H9 (cell line): ENCODE data around the gene DCAF15. TPM values are rescaled to one million over a fixed set of nuclear protein-coding genes. Genes with fewer than 3 reads are reported as not detected.

Source experiments
- DNase-seq: peaks from one replicate; pipeline ENCODE4 v3.0.0-alpha.2; 2017
- H2AFZ ChIP-seq: one replicate; pipeline ENCODE4 v1.6.1; 2013; ENCODE audit warnings: mild to moderate bottlenecking, low read length, control low read depth, moderate library complexity
- H2AK5ac ChIP-seq: 2 replicates; pipeline ENCODE4 v1.6.1; 2013; ENCODE audit warnings: low read length, control low read depth, mixed read lengths; ENCODE audit not compliant: insufficient read length
- H2BK120ac ChIP-seq: one replicate; pipeline ENCODE4 v1.6.1; 2013; ENCODE audit warnings: low read depth, mild to moderate bottlenecking, low read length, control low read depth, inconsistent platforms; ENCODE audit not compliant: poor library complexity, severe bottlenecking
- H2BK12ac ChIP-seq: 2 replicates; pipeline ENCODE4 v1.6.1; 2013; ENCODE audit warnings: low read length, control low read depth, mixed read lengths, low read depth; ENCODE audit not compliant: insufficient read length
- H2BK15ac ChIP-seq: 2 replicates; pipeline ENCODE4 v1.6.1; 2013; ENCODE audit warnings: low read depth, low read length, control low read depth
- H2BK20ac ChIP-seq: one replicate; pipeline ENCODE4 v1.6.1; 2013; ENCODE audit warnings: low read depth, mild to moderate bottlenecking, low read length, control low read depth, inconsistent platforms; ENCODE audit not compliant: poor library complexity, severe bottlenecking
- H2BK5ac ChIP-seq: 2 replicates; pipeline ENCODE4 v1.6.1; 2013; ENCODE audit warnings: low read length, control low read depth, mixed read lengths; ENCODE audit not compliant: insufficient read length
- H3K14ac ChIP-seq: 2 replicates; pipeline ENCODE4 v1.6.1; 2013; ENCODE audit warnings: low read length, control low read depth; ENCODE audit not compliant: insufficient read depth
- H3K18ac ChIP-seq: 2 replicates; pipeline ENCODE4 v1.6.1; 2013; ENCODE audit warnings: low read depth, mild to moderate bottlenecking, mixed read lengths, low read length, control low read depth; ENCODE audit not compliant: insufficient read length
- H3K23ac ChIP-seq: 2 replicates; pipeline ENCODE4 v1.6.1; 2013; ENCODE audit warnings: low read length, control low read depth, mixed read lengths, low read depth; ENCODE audit not compliant: insufficient read length
- H3K23me2 ChIP-seq: 2 replicates; pipeline ENCODE4 v1.6.1; 2013; ENCODE audit warnings: low read depth, mild to moderate bottlenecking, mixed read lengths, low read length, control low read depth; ENCODE audit not compliant: insufficient read length, poor library complexity, severe bottlenecking
- H3K27ac ChIP-seq: 2 replicates; pipeline ENCODE4 v1.5.1; 2013; ENCODE audit warnings: low read length, control low read depth, mixed read lengths, low read depth; ENCODE audit not compliant: insufficient read length
- H3K27me3 ChIP-seq: 2 replicates; pipeline ENCODE4 v1.6.1; 2013; ENCODE audit warnings: low read length, control low read depth, inconsistent platforms; ENCODE audit not compliant: insufficient read depth
- H3K4ac ChIP-seq: 2 replicates; pipeline ENCODE4 v1.6.1; 2013; ENCODE audit warnings: low read depth, mild to moderate bottlenecking, control low read depth, inconsistent platforms, low read length, moderate library complexity
- H3K4me1 ChIP-seq: 2 replicates; pipeline ENCODE4 v1.6.1; 2013; ENCODE audit warnings: low read length, control low read depth, inconsistent platforms; ENCODE audit not compliant: insufficient read depth
- H3K4me2 ChIP-seq: 2 replicates; pipeline ENCODE4 v1.6.1; 2013; ENCODE audit warnings: low read length, control low read depth, mixed read lengths; ENCODE audit not compliant: insufficient read length, insufficient read depth
- H3K56ac ChIP-seq: 2 replicates; pipeline ENCODE4 v1.6.1; 2013; ENCODE audit warnings: low read depth, mild to moderate bottlenecking, mixed read lengths, low read length, control low read depth; ENCODE audit not compliant: insufficient read length
- H3K79me1 ChIP-seq: 2 replicates; pipeline ENCODE4 v1.6.1; 2013; ENCODE audit warnings: low read depth, mild to moderate bottlenecking, moderate library complexity, low read length, control low read depth, inconsistent platforms; ENCODE audit not compliant: insufficient read depth, poor library complexity, severe bottlenecking
- H3K79me2 ChIP-seq: 2 replicates; pipeline ENCODE4 v1.6.1; 2013; ENCODE audit warnings: low read length, control low read depth, inconsistent platforms; ENCODE audit not compliant: insufficient read depth
- H3K9ac ChIP-seq: 2 replicates; pipeline ENCODE4 v1.6.1; 2013; ENCODE audit warnings: low read length, control low read depth, mixed read lengths; ENCODE audit not compliant: insufficient read length; ENCODE audit errors: extremely low read depth
- H3K9me3 ChIP-seq: one replicate; pipeline ENCODE4 v1.6.1; 2013; ENCODE audit warnings: low read depth, low read length, inconsistent platforms; ENCODE audit not compliant: control insufficient read depth
- H3T11ph ChIP-seq: one replicate; pipeline ENCODE4 v1.6.1; 2013; ENCODE audit warnings: mild to moderate bottlenecking, low read length, control low read depth, inconsistent platforms
- H4K20me1 ChIP-seq: one replicate; pipeline ENCODE4 v1.6.1; 2013; ENCODE audit not compliant: control insufficient read depth, insufficient read length, insufficient read depth
- H4K5ac ChIP-seq: 2 replicates; pipeline ENCODE4 v1.6.1; 2013; ENCODE audit warnings: low read depth, mild to moderate bottlenecking, mixed read lengths, low read length, control low read depth; ENCODE audit not compliant: insufficient read length
- H4K8ac ChIP-seq: replicated peaks from 2 replicates; pipeline ENCODE4 v1.6.1; 2013; ENCODE audit warnings: low read length, control low read depth, mixed read lengths, low read depth; ENCODE audit not compliant: insufficient read length
- H4K91ac ChIP-seq: 2 replicates; pipeline ENCODE4 v1.6.1; 2013; ENCODE audit warnings: low read depth, mild to moderate bottlenecking, moderate library complexity, mixed read lengths, low read length, control low read depth; ENCODE audit not compliant: insufficient read length
- H3K27ac Mint-ChIP-seq, 3 experiments: 2 replicates in 2 of 3; 3 replicates in 1 of 3; pipeline ENCODE4 v1.8.0; 2020 to 2021; ENCODE audit warnings: mixed read lengths in 3 of 3, mild to moderate bottlenecking in 1 of 3, moderate library complexity in 1 of 3
- H3K27me3 Mint-ChIP-seq: 2 replicates; pipeline ENCODE4 v1.8.0; 2021; ENCODE audit warnings: low read depth, mild to moderate bottlenecking, moderate library complexity, mixed read lengths
- H3K36me3 Mint-ChIP-seq, 3 experiments: 2 replicates in 2 of 3; 3 replicates in 1 of 3; pipeline ENCODE4 v1.8.0; 2020 to 2021; ENCODE audit warnings: low read depth in 3 of 3, mixed read lengths in 3 of 3; ENCODE audit not compliant: insufficient read depth in 1 of 3
- H3K4me1 Mint-ChIP-seq, 2 experiments: 2 replicates each; pipeline ENCODE4 v1.8.0; 2020; ENCODE audit warnings: mixed read lengths in 2 of 2
- H3K4me3 Mint-ChIP-seq, 2 experiments: 2 replicates in 1 of 2; 3 replicates in 1 of 2; pipeline ENCODE4 v1.8.0; 2020 to 2021; ENCODE audit warnings: mild to moderate bottlenecking in 2 of 2, mixed read lengths in 2 of 2, moderate library complexity in 1 of 2
- H3K9me3 Mint-ChIP-seq, 2 experiments: 2 replicates in 1 of 2; 3 replicates in 1 of 2; pipeline ENCODE4 v1.8.0; 2020; ENCODE audit warnings: mild to moderate bottlenecking in 2 of 2, mixed read lengths in 2 of 2, moderate library complexity in 1 of 2
- CTCF ChIP-seq: fragments of 200-600 bp; sonication (generic); conservative IDR thresholded peaks from 3 replicates; pipeline ENCODE4 v1.8.0; 2021; ENCODE audit warnings: antibody characterized with exemption, mild to moderate bottlenecking
- WGBS: extraction: QIAGEN DNeasy Blood & Tissue Kit; methylation state at CpG from one replicate; pipeline ENCODE4 v1.1.7; 2013; ENCODE audit warnings: missing lambda C conversion rate, low lambda C conversion rate, mixed read lengths; ENCODE audit not compliant: insufficient read length; ENCODE audit errors: extremely low coverage; 5-methylcytosine and 5-hydroxymethylcytosine counted together
- total RNA-seq: library from RNA; stranded (reverse); gene quantifications from 2 replicates; pipeline ENCODE4 v1.2.1, GENCODE V29; 2021

Gene DCAF15
- total RNA-seq, 1 experiment from 2014 or later, result 82.5 TPM

DNA sequence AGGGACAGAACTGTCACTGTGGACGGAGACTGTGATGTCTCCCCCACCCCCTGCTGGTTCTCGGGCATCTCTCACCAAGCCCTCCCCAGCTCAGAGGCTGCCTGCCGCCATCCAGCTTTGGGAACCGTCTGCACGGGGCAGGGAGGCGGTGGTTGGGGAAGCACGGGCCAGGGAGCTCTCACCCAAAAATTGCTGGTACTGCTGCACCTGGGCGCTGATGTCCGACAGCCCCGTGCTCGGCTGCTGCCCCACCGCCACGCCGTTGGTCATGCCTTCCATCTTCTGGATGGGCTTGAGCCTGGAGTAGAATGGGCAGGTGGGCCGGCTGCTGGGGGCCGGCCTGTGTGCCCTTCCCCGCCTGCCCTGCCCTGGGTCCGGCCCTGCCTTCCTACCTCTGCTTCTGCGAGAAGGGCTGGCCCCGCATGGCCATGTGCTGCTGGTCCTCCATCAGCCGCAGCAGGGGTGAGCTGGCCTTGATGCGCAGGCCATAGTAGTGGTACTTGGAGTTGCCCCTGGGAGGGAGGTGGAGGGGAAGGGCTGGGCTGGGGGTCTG is 16.1 kb downstream of the DCAF15 start:
- Histone ChIP-seq H3K27ac (no peak overlapping the region), H3K14ac (no peak overlapping the region), H3K9ac (no peak overlapping the region), H4K20me1 (no peaks in the 10 kb centered on the region), H2BK5ac (no peak overlapping the region), H3K9me3 (no peaks in the 10 kb centered on the region), H2BK120ac (no peak overlapping the region), H4K5ac (no peak overlapping the region), H4K8ac (no peak overlapping the region), H2AK5ac (no peak overlapping the region), H4K91ac (no peak overlapping the region), H3K4me1 (no peaks in the 10 kb centered on the region), H3T11ph (no peak overlapping the region), H3K79me2 (no peaks in the 10 kb centered on the region), H2BK12ac (no peak overlapping the region), H3K79me1 (no peaks in the 10 kb centered on the region), H3K23ac (no peak overlapping the region), H2AFZ (no peak overlapping the region), H3K4me2 (no peak overlapping the region), H3K23me2 (no peaks in the 10 kb centered on the region), H3K18ac (no peak overlapping the region), H3K4ac (no peak overlapping the region), H3K56ac (no peak overlapping the region), H3K27me3 (no peaks in the 10 kb centered on the region), H2BK20ac (no peak overlapping the region), H2BK15ac (no peak overlapping the region)
- Mint-ChIP-seq H3K27me3 (no peaks in the 10 kb centered on the region), H3K27ac (peak overlapping the region in 1 of 3 experiments; percentile 2; a peak in 1 of 7 replicates), H3K9me3 (no peaks in the 10 kb centered on the region), H3K36me3 (peaks cover 14 to 54% (median 25%) of the 10 kb centered on the region in 3 experiments; a peak in 6 of 7 replicates), H3K4me1 (no peaks in the 10 kb centered on the region), H3K4me3 (no peak overlapping the region)
- TF ChIP-seq CTCF, result no peak
- DNase-seq, result no peak
- no CpG with 5 or more reads among the region's 22 CpGs for WGBS
